Neural cell (in vitro differentiated cells): ENCODE data around the gene FAM83G.

ENCODE experiments used
- POLR2AphosphoS5 ChIP-seq: IDR thresholded peaks from 2 replicates; pipeline ENCODE4 v1.6.1; 2012
- TF ChIP-seq, protein P1 (sequence below): IDR thresholded peaks from 2 replicates; pipeline ENCODE4 v1.6.1; 2012; ENCODE audit warnings: borderline replicate concordance

DNA sequence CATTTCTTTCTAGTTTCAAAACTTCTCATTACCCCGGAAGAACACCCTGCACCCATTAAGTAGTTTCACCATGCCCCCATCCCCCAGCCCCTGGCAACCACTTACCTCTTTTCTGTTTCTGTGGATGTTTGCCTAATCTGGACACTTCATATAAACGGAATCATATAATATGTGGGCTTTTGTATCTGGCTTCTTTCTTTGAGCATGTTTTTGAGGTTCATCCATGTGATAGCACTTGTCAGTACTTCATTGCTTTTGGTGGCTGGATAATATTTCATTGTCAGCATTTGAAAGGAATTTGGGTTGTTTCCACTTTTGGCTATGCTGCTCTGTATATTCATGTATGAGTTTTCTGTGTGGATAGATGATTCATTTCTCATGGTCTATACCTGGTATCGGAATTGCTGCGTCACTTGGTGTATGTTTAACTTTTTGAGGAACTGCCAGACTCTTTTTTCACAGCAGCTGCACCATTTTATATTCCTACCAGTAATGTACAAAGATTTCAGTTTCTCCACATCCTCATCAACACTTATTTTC lies 82.6 kb downstream of the FAM83G start:
- no peak for TF ChIP-seq POLR2AphosphoS5
- TF ChIP-seq, protein P1, sequence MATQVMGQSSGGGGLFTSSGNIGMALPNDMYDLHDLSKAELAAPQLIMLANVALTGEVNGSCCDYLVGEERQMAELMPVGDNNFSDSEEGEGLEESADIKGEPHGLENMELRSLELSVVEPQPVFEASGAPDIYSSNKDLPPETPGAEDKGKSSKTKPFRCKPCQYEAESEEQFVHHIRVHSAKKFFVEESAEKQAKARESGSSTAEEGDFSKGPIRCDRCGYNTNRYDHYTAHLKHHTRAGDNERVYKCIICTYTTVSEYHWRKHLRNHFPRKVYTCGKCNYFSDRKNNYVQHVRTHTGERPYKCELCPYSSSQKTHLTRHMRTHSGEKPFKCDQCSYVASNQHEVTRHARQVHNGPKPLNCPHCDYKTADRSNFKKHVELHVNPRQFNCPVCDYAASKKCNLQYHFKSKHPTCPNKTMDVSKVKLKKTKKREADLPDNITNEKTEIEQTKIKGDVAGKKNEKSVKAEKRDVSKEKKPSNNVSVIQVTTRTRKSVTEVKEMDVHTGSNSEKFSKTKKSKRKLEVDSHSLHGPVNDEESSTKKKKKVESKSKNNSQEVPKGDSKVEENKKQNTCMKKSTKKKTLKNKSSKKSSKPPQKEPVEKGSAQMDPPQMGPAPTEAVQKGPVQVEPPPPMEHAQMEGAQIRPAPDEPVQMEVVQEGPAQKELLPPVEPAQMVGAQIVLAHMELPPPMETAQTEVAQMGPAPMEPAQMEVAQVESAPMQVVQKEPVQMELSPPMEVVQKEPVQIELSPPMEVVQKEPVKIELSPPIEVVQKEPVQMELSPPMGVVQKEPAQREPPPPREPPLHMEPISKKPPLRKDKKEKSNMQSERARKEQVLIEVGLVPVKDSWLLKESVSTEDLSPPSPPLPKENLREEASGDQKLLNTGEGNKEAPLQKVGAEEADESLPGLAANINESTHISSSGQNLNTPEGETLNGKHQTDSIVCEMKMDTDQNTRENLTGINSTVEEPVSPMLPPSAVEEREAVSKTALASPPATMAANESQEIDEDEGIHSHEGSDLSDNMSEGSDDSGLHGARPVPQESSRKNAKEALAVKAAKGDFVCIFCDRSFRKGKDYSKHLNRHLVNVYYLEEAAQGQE = no peak
